IMR-90 (cell line): ENCODE measurements around the gene ROR2. TPM values are rescaled to one million over a fixed set of nuclear protein-coding genes. Genes with fewer than 3 reads are reported as not detected.
A peak's percentile ranks its signal among the peaks of the same experiment; 100 is the strongest.

Experiments used
- ATAC-seq: fragments of 200-7000 bp; cut with Tn5 transposase; 2 replicates; pipeline ENCODE4 v1.9.1; 2020; ENCODE audit warnings: low read depth, mild to moderate bottlenecking, moderate library complexity
- BruUV-seq: library from RNA; stranded (reverse); fragments of 400-500 nt; replicated peaks from 2 replicates; lab custom pipeline; 2021; lab: Mats Ljungman, UMichigan
- CTCF ChIA-PET: fragments of 300-600 bp; formaldehyde crosslinking; extraction: SDS; loops from one replicate; lab custom pipeline; 2021; ENCODE audit warnings: antibody characterized with exemption; lab: Yijun Ruan, JAX
- POLR2A ChIA-PET: fragments of 300-600 bp; sonication (Branson Sonifier 250); formaldehyde crosslinking; loops from one replicate; lab custom pipeline; 2022; ENCODE audit warnings: antibody characterized with exemption; ENCODE audit not compliant: unreplicated experiment; lab: Charles Lee
- DNase-seq: peaks from one replicate; pipeline ENCODE4 v3.0.0; 2013
- H2AFZ ChIP-seq: replicated peaks from 2 replicates; pipeline ENCODE3; 2013; ENCODE audit warnings: low read length, mild to moderate bottlenecking; ENCODE audit not compliant: poor library complexity
- H2AK5ac ChIP-seq: 2 replicates; pipeline ENCODE4 v1.6.1; 2013; ENCODE audit warnings: low read depth, low read length, inconsistent platforms
- H2AK9ac ChIP-seq: replicated peaks from 2 replicates; pipeline ENCODE3; 2013; ENCODE audit warnings: mild to moderate bottlenecking, low read depth, low read length, moderate library complexity; ENCODE audit not compliant: poor library complexity
- H2BK120ac ChIP-seq: 2 replicates; pipeline ENCODE4 v1.6.1; 2013; ENCODE audit warnings: low read depth, low read length, inconsistent platforms
- H2BK15ac ChIP-seq: 3 replicates; pipeline ENCODE4 v1.6.1; 2013; ENCODE audit warnings: low read depth, low read length, inconsistent platforms
- H2BK20ac ChIP-seq: 2 replicates; pipeline ENCODE4 v1.6.1; 2013; ENCODE audit warnings: low read depth, mild to moderate bottlenecking, inconsistent platforms, low read length, moderate library complexity
- H2BK5ac ChIP-seq: 2 replicates; pipeline ENCODE4 v1.6.1; 2013; ENCODE audit warnings: mild to moderate bottlenecking, low read depth, low read length, inconsistent platforms; ENCODE audit not compliant: poor library complexity, severe bottlenecking
- H3K14ac ChIP-seq: replicated peaks from 2 replicates; pipeline ENCODE4 v1.6.1; 2013; ENCODE audit warnings: low read depth, low read length, inconsistent platforms
- H3K18ac ChIP-seq: 2 replicates; pipeline ENCODE4 v1.6.1; 2013; ENCODE audit warnings: low read depth, low read length, control low read depth
- H3K23ac ChIP-seq: 2 replicates; pipeline ENCODE4 v1.6.1; 2013; ENCODE audit warnings: low read depth, low read length, inconsistent platforms
- H3K27ac ChIP-seq: 2 replicates; pipeline ENCODE4 v1.5.1; 2013; ENCODE audit warnings: mild to moderate bottlenecking, control low read depth, low read length; ENCODE audit not compliant: insufficient read depth
- H3K27me3 ChIP-seq: 2 replicates; pipeline ENCODE4 v1.6.1; 2013; ENCODE audit warnings: low read length; ENCODE audit not compliant: control insufficient read depth, insufficient read depth
- H3K36me3 ChIP-seq: 2 replicates; pipeline ENCODE4 v1.6.1; 2013; ENCODE audit warnings: low read length, mixed read lengths; ENCODE audit not compliant: control insufficient read depth, insufficient read depth
- H3K4ac ChIP-seq: 2 replicates; pipeline ENCODE4 v1.6.1; 2013; ENCODE audit warnings: low read depth, low read length, inconsistent platforms
- H3K4me1 ChIP-seq: 2 replicates; pipeline ENCODE4 v1.6.1; 2013; ENCODE audit warnings: low read length, mixed read lengths; ENCODE audit not compliant: control insufficient read depth, insufficient read depth
- H3K4me2 ChIP-seq: 2 replicates; pipeline ENCODE4 v1.6.1; 2013; ENCODE audit warnings: low read depth, mild to moderate bottlenecking, control low read depth, low read length, moderate library complexity
- H3K4me3 ChIP-seq: 2 replicates; pipeline ENCODE4 v1.5.1; 2013; ENCODE audit warnings: low read depth, mild to moderate bottlenecking, control low read depth, low read length, moderate library complexity; ENCODE audit not compliant: insufficient read depth
- H3K56ac ChIP-seq: 2 replicates; pipeline ENCODE4 v1.6.1; 2013; ENCODE audit warnings: low read length, inconsistent platforms; ENCODE audit not compliant: insufficient read depth; ENCODE audit errors: extremely low read depth
- H3K79me1 ChIP-seq, 2 experiments: 2 replicates each; pipeline ENCODE4 v1.6.1; 2013; ENCODE audit warnings: low read length in 2 of 2, inconsistent platforms in 1 of 2, low read depth in 1 of 2
- H3K9ac ChIP-seq: 2 replicates; pipeline ENCODE4 v1.6.1; 2013; ENCODE audit warnings: low read depth, low read length, control low read depth
- H3K9me1 ChIP-seq: 2 replicates; pipeline ENCODE4 v1.6.1; 2013; ENCODE audit warnings: low read length, inconsistent platforms; ENCODE audit not compliant: insufficient read depth
- H3K9me3 ChIP-seq: 2 replicates; pipeline ENCODE4 v1.6.1; 2013; ENCODE audit warnings: low read length; ENCODE audit not compliant: control insufficient read depth, insufficient read depth
- H4K20me1 ChIP-seq: 2 replicates; pipeline ENCODE4 v1.6.1; 2013; ENCODE audit warnings: low read length, inconsistent platforms; ENCODE audit not compliant: insufficient read depth
- H4K5ac ChIP-seq: 2 replicates; pipeline ENCODE4 v1.6.1; 2013; ENCODE audit warnings: mild to moderate bottlenecking, low read depth, low read length, control low read depth
- H4K8ac ChIP-seq, 2 experiments: 2 replicates each; pipeline ENCODE4 v1.6.1; 2013; ENCODE audit warnings: low read depth in 2 of 2, low read length in 2 of 2, control low read depth in 1 of 2, inconsistent platforms in 1 of 2
- H4K91ac ChIP-seq: 2 replicates; pipeline ENCODE4 v1.6.1; 2013; ENCODE audit warnings: low read depth, low read length, inconsistent platforms; ENCODE audit not compliant: insufficient read depth
- BHLHE40 ChIP-seq: fragments of 150-350 bp; IDR thresholded peaks from 2 replicates; pipeline ENCODE4 v1.6.1; 2016; ENCODE audit warnings: mild to moderate bottlenecking, low read depth, low read length
- CEBPB ChIP-seq: IDR thresholded peaks from 2 replicates; pipeline ENCODE4 v1.6.1; 2012; ENCODE audit warnings: low read depth, low read length, improper control_type of control experiment
- CHD1 ChIP-seq: IDR thresholded peaks from 2 replicates; pipeline ENCODE4 v1.6.1; 2012; ENCODE audit warnings: low read depth, low read length, improper control_type of control experiment
- ELK1 ChIP-seq: fragments of 150-350 bp; IDR thresholded peaks from 2 replicates; pipeline ENCODE4 v1.6.1; 2016; ENCODE audit warnings: low read depth, mild to moderate bottlenecking, low read length, moderate library complexity, borderline replicate concordance
- FOS ChIP-seq: fragments of 150-350 bp; IDR thresholded peaks from 2 replicates; pipeline ENCODE4 v1.6.1; 2016; ENCODE audit warnings: low read depth, low read length
- MAFK ChIP-seq: IDR thresholded peaks from 2 replicates; pipeline ENCODE4 v1.6.1; 2012; ENCODE audit warnings: low read depth, low read length, improper control_type of control experiment
- MAZ ChIP-seq: IDR thresholded peaks from 2 replicates; pipeline ENCODE4 v1.6.1; 2012; ENCODE audit warnings: low read depth, mild to moderate bottlenecking, low read length, improper control_type of control experiment, moderate library complexity, borderline replicate concordance
- MXI1 ChIP-seq: IDR thresholded peaks from 2 replicates; pipeline ENCODE4 v1.6.1; 2012; ENCODE audit warnings: low read depth, mild to moderate bottlenecking, low read length, moderate library complexity, borderline replicate concordance
- NFE2L2 ChIP-seq: fragments of 150-350 bp; IDR thresholded peaks from 2 replicates; pipeline ENCODE4 v1.6.1; 2016; ENCODE audit warnings: low read depth, mild to moderate bottlenecking, low read length
- POLR2A ChIP-seq: IDR thresholded peaks from 2 replicates; pipeline ENCODE4 v1.6.1; 2012; ENCODE audit warnings: mild to moderate bottlenecking, low read depth, low read length
- RAD21 ChIP-seq: IDR thresholded peaks from 2 replicates; pipeline ENCODE4 v1.6.1; 2012; ENCODE audit warnings: low read length, improper control_type of control experiment
- RCOR1 ChIP-seq: IDR thresholded peaks from 2 replicates; pipeline ENCODE4 v1.6.1; 2012; ENCODE audit warnings: mild to moderate bottlenecking, low read length, improper control_type of control experiment; ENCODE audit not compliant: insufficient replicate concordance
- RFX5 ChIP-seq: IDR thresholded peaks from 2 replicates; pipeline ENCODE4 v1.8.0; 2012; ENCODE audit warnings: low read depth, mild to moderate bottlenecking, low read length, moderate library complexity
- SMC3 ChIP-seq: fragments of 150-350 bp; IDR thresholded peaks from 2 replicates; pipeline ENCODE4 v1.6.1; 2016; ENCODE audit warnings: low read depth, mild to moderate bottlenecking, antibody characterized with exemption, low read length, moderate library complexity
- WGBS, 2 experiments: methylation state at CpG; one replicate each; pipeline versions ENCODE4 v1.1.5 to v1.1.7; 2013; ENCODE audit warnings: missing lambda C conversion rate in 2 of 2; ENCODE audit not compliant: insufficient read length in 1 of 2; ENCODE audit errors: extremely low coverage in 2 of 2; 5-methylcytosine and 5-hydroxymethylcytosine counted together
- dilution Hi-C: fragments of 300-500 bp; cut with HindIII; formaldehyde crosslinking; loops from one replicate; pipeline ENCODE4 v1.14.3; 2018; ENCODE audit warnings: low sequenced_read_pairs; ENCODE audit not compliant: unreplicated experiment
- in situ Hi-C: fragments of 300-500 bp; cut with MboI; formaldehyde crosslinking; loops from 3 replicates; pipeline ENCODE4 v1.14.3; 2019; ENCODE audit warnings: low sequenced_read_pairs, inconsistent platforms, mixed read lengths
- intact Hi-C: fragments of 100-400 bp; cut with micrococcal nuclease; formaldehyde crosslinking; loops from 2 replicates; pipeline ENCODE4 v1.10.0; 2022
- polyA plus RNA-seq, 3 experiments: library from polyadenylated mRNA; depleted of rRNA; stranded (reverse); fragments of >200 nt; gene quantifications; 2 replicates each; pipeline ENCODE4 v1.2.3, GENCODE V29; 2012; ENCODE audit warnings: low replicate concordance in 1 of 3
- total RNA-seq: library from RNA; depleted of rRNA; stranded (reverse); fragments of >200 nt; gene quantifications from 2 replicates; pipeline ENCODE4 v1.2.3, GENCODE V29; 2012
- TF ChIP-seq, protein P1 (sequence below): fragments of 150-350 bp; IDR thresholded peaks from 2 replicates; pipeline ENCODE4 v1.6.1; 2017; ENCODE audit warnings: mild to moderate bottlenecking, antibody characterized with exemption, low read length, low read depth
- TF ChIP-seq, protein P2 (sequence below): conservative IDR thresholded peaks from 2 replicates; pipeline ENCODE4 v1.5.1; 2012; ENCODE audit warnings: mild to moderate bottlenecking, low read depth, low read length, improper control_type of control experiment

ROR2 gene
- total and polyA plus RNA-seq, 2 of the 4 experiments (the other 2 are of a cell fraction) = 2.3 to 4.8 TPM

DNA sequence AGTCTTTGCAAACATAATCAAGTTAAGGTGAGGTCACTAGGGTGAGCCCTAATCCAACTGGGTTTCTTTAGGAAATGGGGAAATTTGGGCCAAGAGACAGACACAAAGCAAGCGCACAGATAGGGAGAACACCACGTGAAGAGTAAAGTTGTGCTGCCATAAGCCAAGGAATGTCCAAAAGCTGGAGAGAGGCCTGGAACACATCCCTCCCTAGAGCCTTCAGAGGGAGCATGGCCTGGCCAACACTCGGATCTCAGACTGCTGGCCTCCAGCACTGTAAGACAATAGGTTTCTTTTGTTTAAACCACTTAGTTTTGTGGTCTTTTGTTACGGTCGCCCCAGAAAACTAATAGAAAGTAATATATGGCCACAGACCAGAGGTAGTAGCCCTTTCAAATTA lies 8.1 kb upstream of the ROR2 start:
- WGBS, 2 experiments = no CpG with 5 or more reads among the region's 5 CpGs
- H3K4me3 ChIP-seq = no peak overlapping the region
- no peak overlapping the region for H3K56ac ChIP-seq
- no peak overlapping the region for H3K14ac ChIP-seq
- H3K36me3 ChIP-seq = no peaks in the 10 kb centered on the region
- no peak overlapping the region for H4K5ac ChIP-seq
- H2AK5ac ChIP-seq = no peak overlapping the region
- no peak overlapping the region for H3K9ac ChIP-seq
- DNase-seq (no peak), ATAC-seq (no peak)
- H3K79me1 ChIP-seq = no peaks in the 10 kb centered on the region
- H2AFZ ChIP-seq = no peak overlapping the region
- H2BK15ac ChIP-seq = no peak overlapping the region
- no peak overlapping the region for H4K91ac ChIP-seq
- H3K27ac ChIP-seq = no peak overlapping the region
- no peak overlapping the region for H3K18ac ChIP-seq
- ChIA-PET CTCF (no interaction called here), POLR2A (no interaction called here)
- no peak overlapping the region for H2BK120ac ChIP-seq
- H2AK9ac ChIP-seq = no peak overlapping the region
- dilution Hi-C loops (no loop called here), in situ Hi-C loops (loop anchor here (10.0 kb wide), 1 partner anchor 183 kb away; no protein-coding TSS in a partner anchor), intact Hi-C loops (no loop called here)
- peaks cover 11% of the 10 kb centered on the region for H3K9me1 ChIP-seq
- H3K27me3 ChIP-seq = no peaks in the 10 kb centered on the region
- H3K4me2 ChIP-seq = no peak overlapping the region
- H2BK5ac ChIP-seq = no peak overlapping the region
- peaks cover 8% of the 10 kb centered on the region for H3K4me1 ChIP-seq
- no peaks in the 10 kb centered on the region; the same call in 1 of the 2 replicates for H4K20me1 ChIP-seq
- BruUV-seq = no TSS peak
- 0 out of 2 replicates have a peak overlapping the region, but pooled peaks have one; percentile 10 for H3K4ac ChIP-seq
- H4K8ac ChIP-seq = no peak overlapping the region
- TF ChIP-seq CEBPB (no peak), SMC3 (no peak), CHD1 (no peak), RCOR1 (no peak), POLR2A (no peak), MXI1 (no peak), ELK1 (no peak), MAZ (no peak), BHLHE40 (no peak), NFE2L2 (no peak), RFX5 (no peak), RAD21 (no peak), FOS (no peak), MAFK (no peak)
- TF ChIP-seq, protein P1, sequence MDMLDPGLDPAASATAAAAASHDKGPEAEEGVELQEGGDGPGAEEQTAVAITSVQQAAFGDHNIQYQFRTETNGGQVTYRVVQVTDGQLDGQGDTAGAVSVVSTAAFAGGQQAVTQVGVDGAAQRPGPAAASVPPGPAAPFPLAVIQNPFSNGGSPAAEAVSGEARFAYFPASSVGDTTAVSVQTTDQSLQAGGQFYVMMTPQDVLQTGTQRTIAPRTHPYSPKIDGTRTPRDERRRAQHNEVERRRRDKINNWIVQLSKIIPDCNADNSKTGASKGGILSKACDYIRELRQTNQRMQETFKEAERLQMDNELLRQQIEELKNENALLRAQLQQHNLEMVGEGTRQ = no peak
- TF ChIP-seq, protein P2, sequence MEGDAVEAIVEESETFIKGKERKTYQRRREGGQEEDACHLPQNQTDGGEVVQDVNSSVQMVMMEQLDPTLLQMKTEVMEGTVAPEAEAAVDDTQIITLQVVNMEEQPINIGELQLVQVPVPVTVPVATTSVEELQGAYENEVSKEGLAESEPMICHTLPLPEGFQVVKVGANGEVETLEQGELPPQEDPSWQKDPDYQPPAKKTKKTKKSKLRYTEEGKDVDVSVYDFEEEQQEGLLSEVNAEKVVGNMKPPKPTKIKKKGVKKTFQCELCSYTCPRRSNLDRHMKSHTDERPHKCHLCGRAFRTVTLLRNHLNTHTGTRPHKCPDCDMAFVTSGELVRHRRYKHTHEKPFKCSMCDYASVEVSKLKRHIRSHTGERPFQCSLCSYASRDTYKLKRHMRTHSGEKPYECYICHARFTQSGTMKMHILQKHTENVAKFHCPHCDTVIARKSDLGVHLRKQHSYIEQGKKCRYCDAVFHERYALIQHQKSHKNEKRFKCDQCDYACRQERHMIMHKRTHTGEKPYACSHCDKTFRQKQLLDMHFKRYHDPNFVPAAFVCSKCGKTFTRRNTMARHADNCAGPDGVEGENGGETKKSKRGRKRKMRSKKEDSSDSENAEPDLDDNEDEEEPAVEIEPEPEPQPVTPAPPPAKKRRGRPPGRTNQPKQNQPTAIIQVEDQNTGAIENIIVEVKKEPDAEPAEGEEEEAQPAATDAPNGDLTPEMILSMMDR = no peak
- no peak overlapping the region for H2BK20ac ChIP-seq
- peaks cover 2% of the 10 kb centered on the region for H3K9me3 ChIP-seq
- H3K23ac ChIP-seq = no peak overlapping the region
